ENCODE data around the gene NCAM1.

Gene NCAM1

GRCh38 chr11:113016905-113017304 is 55.7 kb downstream of the NCAM1 start:
- no peak overlapping the region for H3K4me2 ChIP-seq (ENCODE audit: low read length)
- H3K4me3 ChIP-seq (ENCODE audit: low read depth, low read length): no peak overlapping the region
- H2AFZ ChIP-seq: no peak overlapping the region
- H3K9ac ChIP-seq: no peak overlapping the region
- no peaks in the 10 kb centered on the region for H3K4me1 ChIP-seq
- no peak overlapping the region for H3K27ac ChIP-seq
- no peaks in the 10 kb centered on the region for H3K9me3 ChIP-seq (ENCODE audit: control insufficient read depth, low read length)
- no peaks in the 10 kb centered on the region for H3K36me3 ChIP-seq (ENCODE audit: control insufficient read depth, insufficient read depth, low read length)
- no peaks in the 10 kb centered on the region for H3K27me3 ChIP-seq (ENCODE audit: control insufficient read depth, insufficient read depth, low read length)
- no peak for TF ChIP-seq CTCF (IDR thresholded peaks at IDR 0.05)
- H3K79me2 ChIP-seq: no peaks in the 10 kb centered on the region

GRCh38 chr11:113018913-113019312 is 57.7 kb downstream of the NCAM1 start:
- no peaks in the 10 kb centered on the region for H3K9me3 ChIP-seq (ENCODE audit: control insufficient read depth, low read length)
- TF ChIP-seq CTCF (IDR thresholded peaks at IDR 0.05): no peak

GRCh38 chr11:113019711-113020110 is 58.5 kb downstream of the NCAM1 start:
- no peak overlapping the region for H3K9ac ChIP-seq
- no peaks in the 10 kb centered on the region for H3K36me3 ChIP-seq (ENCODE audit: control insufficient read depth, insufficient read depth, low read length)
- H3K27ac ChIP-seq: no peak overlapping the region
- no peak for TF ChIP-seq CTCF (IDR thresholded peaks at IDR 0.05)
- no peaks in the 10 kb centered on the region for H3K27me3 ChIP-seq (ENCODE audit: control insufficient read depth, insufficient read depth, low read length)
- H3K4me1 ChIP-seq: no peaks in the 10 kb centered on the region
- H3K4me2 ChIP-seq (ENCODE audit: low read length): no peak overlapping the region
- H3K79me2 ChIP-seq: no peaks in the 10 kb centered on the region
- H3K9me3 ChIP-seq (ENCODE audit: control insufficient read depth, low read length): no peaks in the 10 kb centered on the region
- H3K4me3 ChIP-seq (ENCODE audit: low read depth, low read length): no peak overlapping the region
- no peak overlapping the region for H2AFZ ChIP-seq

More at GRCh38 chr11:113018913-113019312, 57.7 kb downstream of the NCAM1 start:
- Histone ChIP-seq H3K79me2 (no peaks in the 10 kb centered on the region), H3K4me1 (no peaks in the 10 kb centered on the region), H2AFZ (no peak overlapping the region), H3K27me3 (ENCODE audit: control insufficient read depth, insufficient read depth, low read length) (no peaks in the 10 kb centered on the region), H3K27ac (no peak overlapping the region), H3K9ac (no peak overlapping the region), H3K36me3 (ENCODE audit: control insufficient read depth, insufficient read depth, low read length) (no peaks in the 10 kb centered on the region), H3K4me3 (ENCODE audit: low read depth, low read length) (no peak overlapping the region), H3K4me2 (ENCODE audit: low read length) (no peak overlapping the region)

GRCh38 chr11:113021111-113021510 is 59.9 kb downstream of the NCAM1 start:
- H3K4me2 ChIP-seq (ENCODE audit: low read length): no peak overlapping the region
- H3K9me3 ChIP-seq (ENCODE audit: control insufficient read depth, low read length): no peaks in the 10 kb centered on the region

More at GRCh38 chr11:113021111-113021510, 59.9 kb downstream of the NCAM1 start:
- H2AFZ ChIP-seq: no peak overlapping the region
- H3K36me3 ChIP-seq (ENCODE audit: control insufficient read depth, insufficient read depth, low read length): no peaks in the 10 kb centered on the region
- no peak overlapping the region for H3K27ac ChIP-seq
- no peak overlapping the region for H3K9ac ChIP-seq
- H3K4me1 ChIP-seq: no peaks in the 10 kb centered on the region
- H3K4me3 ChIP-seq (ENCODE audit: low read depth, low read length): no peak overlapping the region
- no peak for TF ChIP-seq CTCF (IDR thresholded peaks at IDR 0.05)
- H3K79me2 ChIP-seq: no peaks in the 10 kb centered on the region
- H3K27me3 ChIP-seq (ENCODE audit: control insufficient read depth, insufficient read depth, low read length): no peaks in the 10 kb centered on the region
